PC-3 (cell line): ENCODE results near the gene CASS4. TPM values are rescaled to one million over a fixed set of nuclear protein-coding genes. Genes with fewer than 3 reads are reported as not detected.

Experiments used
- total RNA-seq: library from RNA; depleted of rRNA; stranded (reverse); fragments of >200 nt; gene quantifications from 2 replicates; pipeline ENCODE4 v1.2.3, GENCODE V29; 2014; rRNA removed

Gene CASS4
- total RNA-seq, 1 experiment from 2014 or later, result 0.04 TPM

Other genes with a start within 250 kb of the CASS4 start
- gene MC3R, start 163.5 kb upstream of the CASS4 start, total RNA-seq, result not detected in 2 replicates
- gene FAM210B, start 53.3 kb upstream of the CASS4 start, total RNA-seq, result 27.8 and 37.9 TPM in 2 replicates
- 137 and 139 TPM in 2 replicates for gene AURKA, start 20.0 kb upstream of the CASS4 start, total RNA-seq
- 48.9 and 60.2 TPM in 2 replicates for gene CSTF1, start 19.6 kb upstream of the CASS4 start, total RNA-seq
- gene RTF2, start 56.4 kb downstream of the CASS4 start, total RNA-seq, result 122 and 149 TPM in 2 replicates
- gene FAM209A, start 112.5 kb downstream of the CASS4 start, total RNA-seq, result 0.51 and 0.92 TPM in 2 replicates
- 0.58 TPM in 1 of 2 replicates, not detected in the other for gene FAM209B, start 121.0 kb downstream of the CASS4 start, total RNA-seq
- gene TFAP2C, start 217.0 kb downstream of the CASS4 start, total RNA-seq, result 36.3 and 37.6 TPM in 2 replicates